HG02885 (cell line): Measurements from ENCODE around the gene SYT6.

ENCODE experiments used
- ATAC-seq: cut with Tn5 transposase; IDR thresholded peaks from one replicate; pipeline ENCODE4 v1.9.1; 2021; ENCODE audit warnings: mild to moderate bottlenecking; ENCODE audit not compliant: unreplicated experiment, poor library complexity

The SYT6 gene

DNA sequence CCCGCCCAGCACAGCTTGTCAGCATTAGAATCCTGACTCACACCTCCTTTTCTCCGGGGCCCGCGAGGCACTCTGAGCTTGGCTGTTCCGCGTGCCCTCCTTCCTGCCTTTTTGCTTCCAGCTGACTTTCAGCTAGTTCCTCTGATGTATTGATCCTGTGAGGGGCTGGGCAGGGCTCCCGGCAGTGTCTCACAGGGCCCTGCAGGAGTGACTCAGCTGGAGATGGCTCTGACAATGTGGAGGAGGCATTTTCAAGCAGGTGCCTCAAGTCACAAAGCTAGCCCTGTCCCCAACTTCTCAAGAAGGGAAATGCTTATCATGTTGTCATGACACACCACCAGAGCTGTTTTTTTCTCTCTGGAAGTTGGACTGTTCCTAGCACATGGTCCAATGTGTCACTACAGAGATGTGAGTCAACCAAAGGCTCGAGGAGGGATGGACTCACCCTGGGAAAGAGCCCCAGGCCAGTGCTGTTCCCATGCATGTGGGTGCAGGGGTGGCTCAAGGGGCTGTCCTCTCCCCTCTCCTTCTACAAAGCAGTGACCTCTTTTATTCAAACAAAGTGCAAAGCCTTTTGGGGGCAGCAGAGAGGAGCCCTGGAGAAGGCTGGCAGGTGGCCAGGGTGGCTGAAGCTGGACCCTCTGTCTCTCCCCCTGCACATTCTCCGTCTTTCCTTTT lies 30.6 kb downstream of the SYT6 start:
- ATAC-seq, result no peak

DNA sequence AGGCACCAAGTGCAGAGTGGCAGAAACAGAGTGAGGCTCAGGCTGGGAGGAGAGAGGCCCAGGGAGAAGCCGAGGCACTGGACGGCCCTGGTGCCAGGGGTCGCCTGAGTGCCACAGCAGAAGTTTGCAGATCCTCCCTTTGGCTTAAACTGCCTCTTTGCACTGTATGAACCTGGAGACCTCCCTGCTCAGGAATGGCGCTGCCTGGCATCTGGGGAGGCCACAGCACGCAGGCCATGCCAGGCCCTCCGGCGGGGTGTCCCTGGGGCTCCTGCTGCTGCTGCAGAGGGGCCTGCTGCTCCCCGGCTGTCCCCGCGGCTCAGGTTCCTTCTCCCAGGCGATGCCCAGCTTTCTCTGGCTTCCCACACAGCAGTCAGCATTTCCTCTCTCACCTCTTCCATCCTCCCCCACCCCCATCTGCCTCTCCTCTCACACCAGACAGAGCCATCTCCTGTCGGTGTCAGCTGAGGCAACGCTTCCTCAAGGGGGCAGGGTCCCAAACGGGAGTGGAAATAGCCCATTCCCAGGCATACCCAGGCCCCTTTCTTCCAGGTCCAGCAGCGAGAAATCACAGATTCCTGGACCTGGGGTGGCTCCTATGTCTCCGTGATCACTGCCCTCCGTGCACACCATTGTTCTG lies 35.2 kb downstream of the SYT6 start:
- ATAC-seq, result no peak

DNA sequence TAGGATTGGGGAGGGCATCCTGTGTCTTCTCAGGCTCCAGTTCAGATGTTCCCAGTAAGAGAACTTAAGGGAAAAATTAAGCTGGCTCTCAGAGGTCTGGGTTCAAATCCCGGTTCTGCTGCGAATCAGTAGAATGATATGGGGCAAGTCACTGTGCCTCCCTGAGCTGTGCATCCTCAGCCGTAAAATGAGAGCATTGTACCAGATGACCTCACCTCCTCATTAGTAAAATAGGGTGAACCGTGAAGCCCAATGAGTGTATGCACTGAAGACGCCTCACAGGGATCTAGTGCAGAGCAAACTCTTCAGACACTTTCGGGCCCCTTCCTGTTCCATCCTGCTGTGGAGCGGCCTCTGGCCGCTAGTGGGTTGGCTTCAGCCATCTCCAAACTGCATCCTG lies 36.0 kb downstream of the SYT6 start:
- no peak for ATAC-seq

DNA sequence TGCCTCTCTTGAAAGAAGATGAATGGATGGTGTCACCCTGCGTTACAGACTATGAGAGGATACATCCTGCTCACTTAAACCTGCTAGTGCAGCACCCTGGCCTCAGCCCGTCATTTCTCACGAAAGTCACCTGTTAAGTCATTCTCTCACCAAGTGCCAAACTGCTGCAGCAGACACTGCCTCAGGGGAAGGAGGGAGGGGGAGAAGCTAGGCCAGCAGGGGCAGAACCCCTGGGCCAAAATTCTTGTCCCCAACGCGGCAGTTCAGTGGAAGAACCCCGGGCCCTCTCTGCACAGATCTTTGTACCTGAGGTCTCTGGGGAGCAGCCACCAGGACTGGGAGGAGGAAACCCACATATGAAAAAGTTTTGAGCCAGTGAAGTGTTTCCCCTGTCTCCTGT lies 37.6 kb downstream of the SYT6 start:
- ATAC-seq, result no peak

DNA sequence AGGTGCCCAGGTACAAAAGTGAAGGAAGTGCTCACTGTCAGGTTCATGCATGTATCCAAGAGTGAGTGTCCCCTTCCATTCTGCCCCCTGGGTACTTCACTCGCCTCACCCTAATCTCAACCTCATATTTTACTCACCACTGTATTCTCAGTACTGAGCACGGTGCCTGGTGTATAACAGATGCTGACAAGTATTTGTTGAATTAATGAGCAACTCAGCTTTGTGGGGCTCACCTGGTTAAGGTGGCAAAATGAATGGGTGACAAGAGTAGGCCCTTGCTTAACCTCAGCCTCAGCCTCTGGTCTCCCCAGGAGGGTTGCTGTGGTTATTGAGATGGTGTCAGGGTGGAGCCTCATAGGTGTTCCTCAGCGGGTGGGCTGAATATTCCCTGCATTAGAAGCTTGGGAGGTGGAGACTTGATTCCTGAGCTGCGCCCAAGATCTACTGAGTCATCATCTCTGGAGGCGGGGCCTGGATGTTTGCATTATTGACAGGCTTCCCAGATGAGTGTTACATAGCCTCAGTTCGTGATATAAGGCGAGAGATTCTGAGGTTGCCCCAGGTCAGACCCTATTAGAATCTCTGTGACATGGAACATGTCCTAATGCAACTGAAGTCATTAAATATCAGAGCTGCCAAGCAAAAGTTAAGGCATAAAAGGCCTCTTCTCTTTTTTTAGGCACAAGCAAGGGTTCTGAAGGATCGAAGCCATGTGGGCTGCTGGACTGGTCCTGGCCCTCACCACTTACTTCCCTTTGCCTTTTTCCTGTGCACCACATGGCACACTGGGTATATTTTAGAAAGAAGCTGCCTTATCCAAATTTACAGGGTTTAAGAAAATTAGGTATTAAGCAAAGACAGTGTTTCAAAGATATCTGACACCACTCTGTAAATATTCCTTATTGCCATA lies 39.2 kb downstream of the SYT6 start:
- no peak for ATAC-seq

DNA sequence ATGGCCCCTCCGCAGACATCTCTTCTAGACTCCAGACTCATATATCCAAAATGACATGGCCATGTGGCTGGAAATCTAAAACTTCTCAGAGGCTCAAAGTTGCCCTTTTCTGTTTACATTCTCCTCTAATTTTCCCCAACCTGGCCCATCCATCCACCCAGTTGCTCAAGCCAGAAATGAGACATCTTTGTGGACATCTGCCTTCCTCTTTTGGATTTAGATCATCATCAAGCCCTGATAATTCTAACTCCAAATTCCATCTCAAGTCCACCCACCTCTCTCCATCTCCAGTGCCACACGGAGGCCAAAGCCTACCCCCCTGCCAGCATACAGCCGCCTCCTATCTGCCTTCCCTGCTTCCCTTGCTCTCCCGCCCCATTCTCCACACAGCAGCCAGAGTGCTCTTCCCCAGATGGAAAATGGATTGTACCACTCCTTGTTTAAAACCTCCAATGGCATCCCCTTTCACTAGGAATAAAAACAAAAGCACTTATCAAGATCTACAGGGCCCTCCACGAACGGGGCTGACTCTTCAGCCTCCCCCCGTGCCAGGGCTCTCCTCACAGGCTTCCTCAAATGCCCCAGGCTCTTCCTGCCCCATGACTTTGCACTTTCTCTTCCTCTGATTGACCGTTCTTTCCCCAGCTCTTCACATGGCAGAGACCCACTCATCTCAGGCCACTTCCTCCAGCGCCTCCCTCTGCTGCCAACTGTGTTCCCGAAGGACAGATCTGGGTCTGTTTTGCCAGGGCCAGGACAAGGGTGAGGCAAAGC lies 40.1 kb downstream of the SYT6 start:
- no peak for ATAC-seq

DNA sequence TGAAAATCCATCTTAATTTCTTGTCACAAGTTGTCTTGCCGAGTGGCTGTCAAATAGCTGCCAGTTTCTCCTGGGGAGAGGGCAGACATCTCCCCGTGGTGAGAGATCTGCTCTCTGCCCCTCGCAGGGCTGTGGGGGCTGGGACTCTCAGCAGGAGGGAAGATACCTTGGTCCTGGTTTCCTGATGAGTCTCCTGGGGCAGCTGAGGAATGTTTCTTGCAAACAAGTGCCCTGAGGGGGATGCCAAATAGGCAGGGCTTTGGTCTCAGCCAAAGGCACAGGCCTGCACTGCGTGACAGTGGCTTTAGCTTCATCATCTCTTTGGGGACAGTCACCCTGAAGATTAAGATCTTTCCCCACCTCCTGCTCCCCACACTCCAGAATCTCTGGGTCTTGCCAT lies 40.9 kb downstream of the SYT6 start:
- ATAC-seq, result no peak

DNA sequence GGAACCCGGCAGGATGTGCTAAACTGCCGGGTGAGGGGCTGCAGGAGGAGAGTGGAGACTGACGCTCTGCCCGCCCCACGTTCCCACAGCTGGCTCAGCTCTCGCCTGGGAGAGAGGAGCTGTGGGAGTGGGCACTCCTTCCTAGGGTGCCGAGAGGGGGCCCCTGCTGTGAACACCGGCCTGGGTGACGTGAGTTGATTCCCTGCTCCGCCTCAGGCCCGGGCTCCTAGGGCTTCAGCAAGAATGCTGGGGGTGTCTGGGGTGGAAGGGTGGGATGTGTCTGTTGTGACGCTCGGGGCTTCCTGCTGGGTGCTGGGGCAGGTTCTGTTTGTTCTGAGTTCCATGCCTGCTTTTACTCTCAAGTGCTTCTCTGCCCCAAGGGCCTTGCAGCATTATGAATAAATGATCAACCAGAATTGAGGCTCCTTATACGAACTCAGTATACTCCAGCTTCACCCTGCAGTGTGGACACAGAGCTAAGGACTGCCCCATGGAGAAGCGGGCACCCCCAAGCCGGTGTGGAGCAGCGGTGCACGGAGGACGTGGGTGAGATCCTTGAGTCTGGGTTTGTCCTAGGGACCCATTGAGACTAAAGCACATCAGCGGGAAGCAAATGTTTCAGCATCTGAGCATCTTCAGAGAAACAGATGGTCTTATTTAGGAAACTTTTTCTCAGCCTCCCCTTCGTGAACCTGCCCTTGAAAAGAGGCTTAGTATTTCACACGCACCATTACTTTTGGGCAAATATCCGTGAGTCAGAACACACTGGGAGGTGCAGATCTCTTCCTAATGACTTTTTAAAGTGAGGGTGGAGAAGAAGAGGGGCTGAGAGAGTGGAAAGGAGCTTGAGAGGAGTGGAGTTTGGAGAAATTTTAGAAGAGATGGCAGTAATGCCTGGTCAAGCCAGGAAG lies 41.7 kb downstream of the SYT6 start:
- no peak for ATAC-seq

DNA sequence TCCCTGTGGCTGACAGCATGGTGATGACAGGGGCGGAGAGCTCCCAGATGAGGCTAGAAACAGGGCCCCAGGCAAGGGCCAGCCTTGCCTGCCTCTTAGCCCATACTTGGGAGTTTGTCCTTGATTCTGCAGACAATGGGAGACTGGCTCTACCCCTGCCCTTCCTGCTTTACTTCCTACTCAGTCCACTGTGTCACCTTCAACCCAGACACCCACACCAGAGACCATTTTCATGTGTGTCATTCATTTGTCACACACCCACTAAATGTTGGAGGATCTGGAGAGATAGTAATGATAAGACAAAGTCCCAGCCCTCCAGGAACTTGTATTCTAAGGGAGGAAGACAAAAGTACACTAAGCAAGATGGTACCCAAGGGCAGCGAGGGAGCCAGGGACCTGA lies 43.7 kb downstream of the SYT6 start:
- no peak for ATAC-seq

DNA sequence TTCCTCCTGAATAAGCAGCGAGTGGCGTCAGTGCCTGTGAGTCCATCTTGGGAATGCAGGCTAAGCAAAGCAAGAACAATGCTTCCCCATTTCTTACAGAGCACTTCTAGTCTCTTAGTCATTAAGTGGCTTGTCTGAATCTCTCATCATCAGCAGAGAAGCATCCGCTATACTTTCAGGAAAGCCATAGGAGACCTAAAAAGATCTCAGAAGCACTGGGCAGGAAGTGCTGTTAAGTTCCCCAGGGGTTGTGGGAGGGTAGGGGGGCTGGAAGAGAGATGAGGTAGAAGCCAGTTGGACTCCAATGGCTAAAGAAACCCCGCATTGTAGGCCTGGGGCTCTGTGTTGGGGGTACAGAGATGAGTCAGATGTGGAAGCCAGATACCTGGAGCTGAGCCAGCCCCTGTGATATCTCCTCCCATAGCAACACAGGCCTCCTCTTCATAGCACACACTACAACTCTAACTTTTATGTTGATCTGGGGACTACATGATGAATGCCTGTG lies 44.9 kb downstream of the SYT6 start:
- ATAC-seq, result peak; percentile 89

DNA sequence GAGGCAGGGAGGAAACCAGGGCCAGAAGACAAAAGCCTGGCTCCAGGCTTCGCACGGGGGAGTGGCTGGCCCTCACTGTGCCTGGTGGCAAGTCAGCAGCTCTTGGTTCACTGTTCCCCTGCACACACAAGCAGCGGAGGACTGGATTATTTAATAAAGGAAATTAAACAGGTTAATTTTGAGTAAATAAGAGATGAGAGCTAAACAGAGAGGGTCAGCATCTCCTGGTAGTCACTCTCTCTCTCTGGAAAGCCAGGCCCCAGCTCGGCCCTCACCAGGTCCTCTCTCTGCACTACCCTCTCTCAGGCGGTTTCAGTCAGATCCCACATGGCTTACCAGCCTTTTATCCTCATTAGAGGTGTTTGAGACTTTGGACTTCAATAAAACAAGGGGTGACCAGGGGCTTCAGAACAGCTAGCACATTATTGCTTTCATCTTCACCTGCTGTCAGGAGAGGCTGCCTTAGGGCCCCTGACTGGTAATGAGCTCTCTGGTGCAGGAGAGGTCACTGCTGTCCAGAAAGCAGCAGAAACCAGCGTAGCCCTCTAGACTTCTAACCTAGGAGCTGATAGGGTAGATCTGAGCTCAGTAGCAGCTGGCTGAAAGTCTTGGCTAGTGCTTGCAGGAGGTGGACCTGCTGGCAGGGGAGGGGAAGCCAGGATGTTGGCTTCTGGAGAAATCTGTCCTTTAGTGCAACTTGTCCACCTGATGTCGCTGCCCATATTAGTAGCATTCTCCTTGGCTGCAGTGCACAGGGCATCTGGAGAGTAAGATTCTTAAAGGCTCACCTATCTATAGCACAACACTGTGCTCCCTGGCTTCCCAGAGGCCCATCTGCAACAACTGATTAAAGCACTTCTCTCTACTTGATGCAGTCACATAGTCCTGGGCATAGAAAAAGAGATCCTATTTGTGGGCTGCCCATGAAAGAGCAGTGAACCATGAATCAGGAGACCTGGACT lies 45.9 kb downstream of the SYT6 start:
- ATAC-seq, result no peak

DNA sequence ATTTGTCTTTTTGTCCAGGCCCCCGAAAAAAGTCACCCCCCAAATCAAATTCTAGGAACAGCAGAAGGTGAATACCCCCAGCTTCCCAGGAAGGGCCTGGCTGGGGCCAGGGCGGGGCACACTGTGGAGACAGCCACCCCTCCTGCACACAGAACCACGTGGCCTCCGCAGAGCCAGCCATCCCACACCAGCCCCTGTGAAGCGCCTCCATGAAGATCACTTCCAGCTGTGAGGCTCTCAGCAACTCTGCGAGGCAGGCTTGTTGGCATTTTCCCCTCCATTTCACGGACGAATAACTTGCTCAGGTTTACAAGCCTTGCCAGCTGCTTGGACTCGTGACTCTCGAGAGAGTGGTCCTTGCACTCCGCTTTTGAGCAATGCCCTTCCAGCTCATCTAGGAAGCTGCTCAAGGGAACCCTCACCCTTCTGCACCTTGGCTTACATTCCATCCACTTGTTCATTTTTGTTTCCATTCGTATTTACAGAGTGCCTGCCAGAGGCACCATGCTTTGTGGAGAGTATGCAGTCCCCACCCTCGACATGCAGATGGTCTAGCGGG lies 48.2 kb downstream of the SYT6 start:
- ATAC-seq, result no peak

DNA sequence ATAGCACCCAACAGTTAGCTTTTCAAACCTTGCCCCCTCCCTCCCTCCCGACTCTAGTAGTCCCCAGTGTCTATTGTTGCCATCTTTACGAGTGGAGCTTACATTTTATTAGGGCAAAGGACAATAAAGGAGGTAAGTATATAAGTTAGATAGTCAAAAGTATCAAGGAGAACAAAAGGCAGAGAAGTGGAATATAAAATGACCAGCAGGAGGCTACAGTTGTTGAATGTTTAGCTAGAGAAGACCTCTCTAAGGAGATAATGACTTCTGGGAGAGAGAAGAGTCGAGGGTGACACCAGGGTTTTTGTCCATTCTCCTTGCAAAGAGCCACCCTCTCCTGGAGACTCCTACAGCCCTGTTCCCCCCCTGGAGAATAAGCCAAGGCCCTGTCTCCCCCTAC lies 48.7 kb downstream of the SYT6 start:
- ATAC-seq, result no peak

DNA sequence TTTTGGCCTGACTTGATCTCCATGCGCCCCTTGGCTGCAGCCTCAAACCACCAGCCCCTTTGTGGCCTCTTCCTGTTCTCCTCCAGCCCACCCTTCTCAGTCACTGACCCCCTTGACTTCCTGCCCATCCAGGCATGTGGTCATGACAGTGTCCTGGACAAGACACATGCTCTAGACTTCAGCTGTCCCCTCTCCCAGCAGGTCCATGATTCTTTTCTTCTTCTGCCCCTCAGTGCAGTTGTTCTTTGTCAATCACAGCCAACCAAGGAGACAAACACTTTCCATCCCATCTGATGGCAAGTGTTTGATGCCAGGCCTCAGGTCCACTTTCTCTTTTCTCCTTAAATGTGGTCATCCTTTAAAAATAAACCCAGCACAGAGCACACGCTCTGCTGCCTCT lies 49.7 kb downstream of the SYT6 start:
- no peak for ATAC-seq

DNA sequence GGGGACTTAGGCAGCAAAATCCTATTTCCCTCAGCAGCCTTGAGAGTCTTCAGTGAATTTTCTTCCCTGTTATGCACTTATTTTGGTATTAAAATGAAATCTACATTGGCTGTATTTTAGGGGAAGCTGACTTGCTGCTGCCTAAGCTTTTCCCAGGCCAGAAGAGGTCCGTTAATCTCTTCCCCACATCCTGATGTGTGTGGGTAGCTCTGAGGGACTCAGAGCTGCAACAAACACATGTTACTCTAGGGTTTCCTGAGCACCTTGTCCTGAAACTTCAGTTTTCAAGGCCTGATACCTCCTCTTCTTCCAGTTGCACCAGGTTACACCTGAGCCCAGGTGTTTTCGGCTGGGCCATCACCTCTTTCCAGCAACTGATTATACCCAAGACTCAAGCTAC lies 51.5 kb downstream of the SYT6 start:
- ATAC-seq, result no peak

DNA sequence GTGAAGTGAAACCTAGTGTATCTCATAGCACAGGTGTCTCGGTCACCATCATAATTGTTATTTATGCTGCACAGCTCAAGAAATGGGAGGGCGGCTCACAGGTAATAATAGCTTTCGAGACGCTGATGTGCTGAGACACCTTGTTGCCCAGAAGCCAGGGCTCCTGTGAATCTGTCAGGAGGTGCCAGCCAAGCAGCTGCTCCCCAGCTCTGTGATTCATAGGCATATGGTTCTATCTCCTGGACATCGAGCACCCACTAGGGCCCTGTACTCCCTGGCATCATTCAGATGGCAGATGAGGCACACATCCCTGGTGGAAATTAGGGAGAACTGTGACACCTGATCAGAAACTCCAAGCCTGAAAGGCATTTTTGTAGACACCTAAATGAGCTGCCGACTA lies 53.5 kb downstream of the SYT6 start:
- no peak for ATAC-seq

DNA sequence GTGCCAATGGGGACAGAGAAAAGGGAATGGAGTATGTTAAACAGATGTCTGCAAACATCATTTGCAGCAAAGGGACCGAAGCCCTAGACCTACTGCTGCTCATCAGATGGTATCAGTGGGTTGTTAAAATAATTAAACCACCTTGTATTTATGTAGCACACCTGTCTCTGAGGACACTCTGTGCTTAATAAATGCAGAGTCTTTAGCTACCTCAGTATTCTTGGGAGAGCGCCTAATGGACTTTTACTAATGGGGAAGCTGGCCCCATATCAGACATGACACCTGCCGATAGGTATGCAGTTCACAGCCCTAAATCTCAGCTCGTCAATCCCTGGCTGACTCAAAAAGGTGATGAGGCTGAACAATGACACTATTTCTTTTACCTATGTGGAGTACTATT lies 54.4 kb downstream of the SYT6 start:
- ATAC-seq, result no peak

DNA sequence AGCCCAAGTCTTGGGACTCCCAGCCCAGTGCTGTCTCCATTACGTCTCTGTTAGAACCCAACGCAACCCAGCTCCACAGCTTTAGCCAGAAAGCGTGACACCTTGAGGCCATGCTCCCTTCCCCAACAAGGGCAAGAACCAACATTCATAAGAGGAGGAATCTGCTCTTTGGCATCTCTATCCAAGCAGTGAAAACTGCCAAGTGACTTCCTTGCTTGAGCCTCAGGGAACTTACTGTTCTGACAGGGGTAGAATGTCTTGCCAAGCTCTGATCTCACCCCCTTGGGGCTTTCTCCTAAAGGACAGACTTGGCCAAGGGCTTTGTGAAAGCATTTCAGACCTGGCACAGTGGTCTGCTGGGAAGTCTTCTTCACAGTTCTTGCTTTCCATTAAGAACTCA lies 56.6 kb downstream of the SYT6 start:
- ATAC-seq, result no peak
